ENCODE measurements around the gene STT3B.
"Not testable (repeated sequence)": the region's sequence is repeated elsewhere in the genome, so short reads cannot be mapped to it uniquely, and the experiment has no call there.

The STT3B gene

DNA sequence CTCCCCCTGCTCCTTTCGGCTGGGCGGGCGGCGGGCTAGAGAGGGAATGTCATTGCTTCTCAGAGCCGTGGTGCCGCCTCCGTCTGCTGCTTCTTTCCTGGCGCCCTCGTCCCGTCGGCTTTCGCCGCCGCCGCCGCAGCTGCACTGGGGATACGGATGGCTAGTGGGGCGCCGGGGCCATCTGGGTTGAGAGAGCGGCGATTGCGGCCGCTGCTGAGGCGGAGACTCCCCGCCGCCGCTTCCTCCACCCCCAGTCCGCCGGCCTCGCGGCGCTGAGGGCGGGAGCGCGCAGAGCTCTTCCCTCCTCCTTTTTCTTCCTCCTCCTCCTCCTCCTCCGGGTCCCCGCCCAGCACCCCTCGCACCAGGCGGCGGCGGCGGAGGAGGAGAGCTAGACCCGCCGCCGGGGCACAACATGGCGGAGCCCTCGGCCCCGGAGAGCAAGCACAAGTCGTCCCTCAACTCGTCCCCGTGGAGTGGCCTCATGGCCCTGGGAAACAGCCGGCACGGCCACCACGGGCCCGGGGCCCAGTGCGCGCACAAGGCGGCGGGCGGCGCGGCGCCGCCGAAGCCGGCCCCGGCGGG is at the start of gene STT3B:
Gene STT3B, plus strand, starts transcription at position 339 of the 582 bp plus-strand sequence. Its CDS starts 74 bp downstream, at position 413.
- DNase-seq (ENCODE audit: low read depth) = peak; percentile 83

DNA sequence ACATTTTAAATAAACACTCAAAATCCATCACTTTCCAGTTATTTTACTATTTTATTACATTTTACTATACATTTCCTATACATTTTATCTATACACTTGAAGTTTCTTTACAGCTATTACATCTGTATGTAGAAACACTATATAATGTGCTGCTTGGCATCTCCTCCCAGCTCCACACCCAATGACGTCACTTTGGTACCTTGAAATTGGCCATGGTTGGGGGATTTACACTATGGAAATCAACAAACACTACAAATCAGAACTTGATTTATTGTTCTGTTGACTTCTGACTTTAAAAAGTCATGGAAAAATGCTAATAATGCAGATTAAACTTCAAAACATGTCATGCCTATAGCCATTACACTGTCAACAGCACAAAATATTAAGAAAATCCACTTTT is 48.9 kb upstream of the STT3B start:
- DNase-seq (ENCODE audit: low read depth) = no peak

DNA sequence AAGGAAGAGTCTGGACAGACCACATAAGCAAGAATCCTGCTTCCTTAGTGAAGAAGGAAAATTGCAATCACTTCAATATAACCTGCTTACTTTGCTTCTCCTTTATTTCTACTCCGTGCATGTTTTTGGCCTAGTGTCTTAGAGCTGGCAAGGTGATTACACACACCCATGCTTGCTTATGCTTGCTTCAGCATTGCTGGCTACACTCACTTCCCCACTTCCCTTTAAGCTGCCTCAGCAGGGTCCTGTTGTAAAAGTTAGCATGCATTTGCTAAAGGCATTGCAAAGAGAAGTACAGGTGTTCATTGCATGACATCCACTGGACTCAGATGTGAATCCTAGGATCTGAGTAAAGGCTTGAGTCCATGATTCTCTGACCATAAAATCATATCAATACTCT is 47.5 kb upstream of the STT3B start:
- DNase-seq (ENCODE audit: low read depth) = no peak

DNA sequence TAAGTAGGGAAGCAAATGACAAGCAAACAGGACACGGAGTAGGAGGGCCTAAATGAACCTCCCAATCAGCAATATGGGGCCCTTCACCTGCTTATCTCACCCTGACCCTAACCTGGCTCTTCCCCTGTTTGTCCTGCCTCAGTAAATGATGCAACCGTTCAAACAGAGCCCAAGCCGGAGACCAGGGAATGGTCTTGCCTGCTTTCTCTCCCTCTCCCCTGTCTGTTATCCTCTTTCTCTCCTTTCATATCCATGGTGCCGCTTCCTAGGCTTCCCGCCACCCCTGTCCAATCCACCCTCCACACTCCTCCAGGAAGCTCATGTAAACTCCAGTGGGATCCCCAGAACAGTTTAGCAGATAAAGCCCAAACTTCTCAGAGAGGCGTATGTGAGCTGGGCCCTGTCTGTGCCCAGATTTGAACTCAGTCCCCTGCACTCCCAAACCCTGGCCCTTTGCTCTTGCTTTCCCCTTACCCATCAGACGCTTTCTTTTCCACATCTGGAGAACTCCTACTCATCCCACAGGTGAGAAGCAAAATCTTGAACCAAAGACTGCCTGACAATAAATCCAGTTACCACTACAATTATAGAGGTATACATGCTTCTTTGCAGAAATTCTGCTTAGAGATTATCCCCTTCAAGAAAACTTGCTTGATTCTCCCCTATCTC is 45.7 kb upstream of the STT3B start:
- DNase-seq (ENCODE audit: low read depth) = no peak

DNA sequence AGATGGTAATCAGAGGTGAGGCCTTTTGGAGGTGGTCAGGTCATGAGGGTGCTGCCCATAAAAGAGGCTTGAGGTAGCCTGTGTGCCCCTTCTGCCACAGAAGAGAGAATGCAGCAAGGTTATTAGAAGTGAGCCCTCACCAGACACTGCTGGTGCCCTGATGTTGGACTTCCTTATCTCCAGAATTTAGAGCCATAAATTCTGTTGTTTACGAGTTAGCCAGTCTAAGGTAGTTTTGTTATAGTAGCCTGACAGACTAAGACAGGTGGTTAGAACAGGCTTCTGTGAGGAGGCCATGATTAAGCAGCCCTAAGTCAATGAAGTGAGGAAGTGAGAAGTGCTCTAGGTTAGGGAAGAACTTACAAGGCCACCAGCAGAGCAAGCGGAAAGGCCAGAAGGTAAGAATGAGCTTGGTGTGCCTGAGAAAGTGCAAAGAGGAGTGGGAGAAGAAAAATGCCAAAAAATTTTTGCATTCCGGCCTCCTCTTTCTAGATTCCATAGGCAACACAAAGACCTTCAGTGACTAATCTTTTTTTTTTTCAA is 44.2 kb upstream of the STT3B start:
- DNase-seq (ENCODE audit: low read depth) = no peak

DNA sequence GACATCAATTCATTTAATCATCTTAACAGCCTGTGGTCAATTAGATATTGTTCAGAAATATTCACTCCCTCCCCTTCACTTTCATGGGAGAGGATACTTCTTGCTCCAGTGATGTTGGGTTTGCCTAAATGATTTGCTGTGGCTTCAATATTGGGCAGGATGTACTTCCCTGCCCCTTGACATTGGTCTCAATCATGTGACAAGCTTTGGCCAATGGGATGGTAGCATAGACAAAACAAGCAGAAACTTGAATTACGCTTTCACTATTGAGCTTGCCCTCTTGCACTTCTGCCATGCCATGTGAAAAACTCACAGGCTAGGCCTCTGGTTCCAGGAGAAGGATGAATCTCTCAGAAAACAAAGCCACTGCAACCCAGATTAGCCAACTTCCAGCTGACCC is 42.2 kb upstream of the STT3B start:
- DNase-seq (ENCODE audit: low read depth) = no peak

DNA sequence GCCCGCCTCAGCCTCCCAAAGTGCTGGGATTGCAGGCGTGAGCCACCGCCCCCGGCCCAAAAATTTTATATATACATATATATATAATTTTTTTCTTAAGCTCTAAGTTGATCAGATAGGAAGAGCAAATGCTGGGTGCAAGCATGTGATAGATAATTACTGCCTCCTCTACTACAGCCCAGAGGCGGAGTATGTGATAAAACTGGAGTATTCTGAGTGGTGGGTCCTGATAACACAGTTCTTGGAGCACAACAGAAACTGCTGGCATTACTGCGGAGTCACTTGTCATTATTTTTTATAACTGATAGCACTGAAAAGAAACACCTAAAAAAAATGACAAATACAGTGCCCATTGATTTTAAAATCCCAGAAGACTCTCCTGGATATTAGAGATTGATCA is 41.1 kb upstream of the STT3B start:
- DNase-seq (ENCODE audit: low read depth) = no peak

DNA sequence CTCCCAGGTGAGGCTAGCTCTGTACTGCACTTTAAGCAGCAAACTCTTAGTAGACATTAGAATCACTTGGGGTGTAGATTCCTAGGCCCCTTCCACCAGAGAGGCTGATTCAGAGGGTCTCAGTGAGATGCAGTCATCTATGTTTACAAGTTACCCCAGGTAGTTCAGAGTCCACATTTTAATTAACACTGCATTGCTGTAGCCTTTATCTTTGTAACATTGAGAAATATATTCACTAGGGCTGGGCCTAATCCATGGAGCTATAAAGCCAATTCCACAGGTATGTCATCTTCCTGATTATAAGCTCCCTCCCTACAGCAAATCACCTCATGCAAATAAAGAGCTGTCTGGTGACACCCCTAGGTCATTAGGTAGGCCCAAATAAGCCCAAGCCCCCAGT is 39.6 kb upstream of the STT3B start:
- no peak for DNase-seq (ENCODE audit: low read depth)

DNA sequence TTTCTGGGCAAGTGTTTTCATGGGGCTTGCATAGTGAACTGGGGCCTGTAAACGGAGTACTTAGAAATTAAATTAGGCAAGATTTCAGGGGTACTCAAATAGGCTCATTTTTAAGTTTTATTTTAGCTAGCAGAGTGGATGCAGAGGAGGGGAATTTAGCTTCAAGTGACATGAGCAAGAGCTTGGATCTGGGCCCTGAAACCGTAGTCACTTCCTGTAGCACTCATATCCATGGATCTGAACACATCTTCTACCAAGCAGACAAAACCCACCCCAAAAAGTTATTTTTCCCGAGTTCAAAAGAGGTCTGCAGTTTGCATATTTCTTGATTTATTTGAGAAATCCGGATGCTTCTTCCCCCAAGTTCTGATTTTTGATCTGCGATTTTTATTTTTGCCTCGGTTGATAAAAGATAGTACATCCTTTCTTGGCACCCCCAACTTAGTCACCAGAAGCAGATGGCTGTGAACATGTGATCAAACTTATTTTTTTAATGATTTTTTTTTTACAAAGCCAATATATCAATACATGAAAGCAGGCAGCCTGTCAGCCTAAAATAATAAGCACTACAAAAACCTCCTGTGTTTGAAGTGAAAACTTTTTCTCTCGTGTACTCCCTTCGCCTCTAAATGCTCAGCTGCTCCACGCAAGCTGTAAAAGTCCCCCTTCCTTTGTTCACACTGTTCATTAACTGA is 36.6 kb upstream of the STT3B start:
- no peak for DNase-seq (ENCODE audit: low read depth)

DNA sequence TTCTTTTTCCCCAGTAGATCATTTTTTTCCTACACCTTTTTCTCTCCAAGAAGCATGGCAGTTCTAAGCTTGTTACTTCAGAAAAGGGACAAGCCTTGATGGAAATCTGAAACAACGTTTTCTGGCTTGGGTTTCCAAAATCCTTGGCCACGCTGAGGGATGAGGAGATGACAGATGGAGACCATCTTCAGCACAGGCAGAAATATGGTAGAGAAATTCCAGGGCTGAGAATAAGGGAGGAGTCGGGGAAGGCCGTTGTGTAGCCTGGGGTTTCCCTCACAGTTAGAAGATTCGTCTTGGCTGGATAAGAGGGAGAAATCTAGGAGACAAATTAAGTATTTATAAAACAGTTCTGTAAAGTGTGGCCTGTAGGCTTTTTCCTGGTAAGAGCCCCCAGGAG is 33.9 kb upstream of the STT3B start:
- no peak for DNase-seq (ENCODE audit: low read depth)

DNA sequence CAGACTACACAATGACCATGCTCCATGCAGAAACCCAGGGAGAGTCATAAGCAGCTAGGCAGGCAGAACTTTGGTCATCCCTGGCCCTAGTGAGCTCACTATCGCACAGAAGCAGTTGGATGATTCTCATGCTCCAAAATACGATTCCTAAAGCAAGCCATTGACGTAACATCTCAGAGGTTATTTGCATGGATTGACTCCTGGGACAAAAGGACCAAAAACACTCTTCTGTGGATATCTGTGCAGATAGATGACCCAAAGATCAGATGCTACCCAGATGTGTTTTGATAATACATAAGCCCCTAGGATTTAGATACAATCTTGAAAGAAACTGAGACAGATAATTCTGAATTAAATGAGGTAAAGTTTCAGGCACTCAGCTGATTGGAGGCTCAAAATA is 33.4 kb upstream of the STT3B start:
- no peak for DNase-seq (ENCODE audit: low read depth)

DNA sequence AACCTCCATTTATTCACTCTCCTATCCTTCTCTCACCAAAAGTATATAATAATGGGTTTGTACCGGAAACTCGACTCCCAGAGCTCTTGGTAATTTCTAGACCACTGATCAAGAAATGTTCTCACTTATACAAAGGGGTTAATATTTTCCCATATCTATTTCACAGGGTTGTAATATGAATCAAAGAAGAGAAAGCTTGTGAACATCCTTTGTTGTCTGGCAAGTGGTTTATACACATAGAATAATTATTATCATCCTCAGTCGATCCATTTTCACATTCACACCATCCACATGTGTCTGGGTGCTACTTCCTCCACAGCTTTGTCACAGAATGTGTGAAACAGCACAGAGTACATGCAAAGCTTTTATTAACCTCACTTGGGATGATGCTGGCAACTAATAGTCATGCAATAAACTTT is 29.9 kb upstream of the STT3B start:
- no peak for DNase-seq (ENCODE audit: low read depth)

DNA sequence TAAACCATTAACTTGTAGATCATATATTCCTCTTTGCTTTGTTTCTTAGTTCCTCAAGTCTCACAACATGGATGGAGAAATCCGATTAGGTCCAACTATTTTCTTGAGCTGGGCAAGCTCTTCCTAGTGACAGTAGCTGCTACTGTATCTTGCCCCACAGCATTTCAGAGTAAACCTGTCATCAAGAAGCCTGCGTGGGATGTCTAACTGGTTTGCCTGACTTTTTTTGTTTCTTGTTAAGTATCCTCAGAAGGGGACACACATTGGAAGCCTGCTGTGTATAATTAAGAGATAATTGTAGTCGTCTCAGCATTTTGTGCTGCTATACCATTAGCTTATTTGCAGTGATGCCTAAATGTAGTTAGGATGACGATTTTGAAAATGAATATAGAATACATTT is 29.3 kb upstream of the STT3B start:
- no peak for DNase-seq (ENCODE audit: low read depth)

DNA sequence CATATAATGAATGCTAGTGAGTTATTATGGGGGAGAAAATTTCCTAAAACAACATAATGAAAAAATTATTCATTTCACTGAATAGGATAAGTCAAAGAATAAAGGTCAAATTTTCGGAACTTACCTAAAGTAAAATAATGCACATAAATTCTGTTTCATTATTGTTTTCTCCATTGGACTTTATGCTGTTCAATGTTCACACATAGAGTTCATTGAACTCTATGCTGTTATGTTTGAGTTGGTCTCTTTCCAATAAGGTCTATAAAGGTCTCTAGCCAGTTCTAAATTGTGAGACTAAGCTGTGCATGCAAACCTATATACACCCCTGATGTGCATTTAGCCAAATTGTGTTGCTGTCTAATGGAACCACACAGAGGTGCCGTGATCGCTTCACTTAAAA is 28.5 kb upstream of the STT3B start:
- no peak for DNase-seq (ENCODE audit: low read depth)

DNA sequence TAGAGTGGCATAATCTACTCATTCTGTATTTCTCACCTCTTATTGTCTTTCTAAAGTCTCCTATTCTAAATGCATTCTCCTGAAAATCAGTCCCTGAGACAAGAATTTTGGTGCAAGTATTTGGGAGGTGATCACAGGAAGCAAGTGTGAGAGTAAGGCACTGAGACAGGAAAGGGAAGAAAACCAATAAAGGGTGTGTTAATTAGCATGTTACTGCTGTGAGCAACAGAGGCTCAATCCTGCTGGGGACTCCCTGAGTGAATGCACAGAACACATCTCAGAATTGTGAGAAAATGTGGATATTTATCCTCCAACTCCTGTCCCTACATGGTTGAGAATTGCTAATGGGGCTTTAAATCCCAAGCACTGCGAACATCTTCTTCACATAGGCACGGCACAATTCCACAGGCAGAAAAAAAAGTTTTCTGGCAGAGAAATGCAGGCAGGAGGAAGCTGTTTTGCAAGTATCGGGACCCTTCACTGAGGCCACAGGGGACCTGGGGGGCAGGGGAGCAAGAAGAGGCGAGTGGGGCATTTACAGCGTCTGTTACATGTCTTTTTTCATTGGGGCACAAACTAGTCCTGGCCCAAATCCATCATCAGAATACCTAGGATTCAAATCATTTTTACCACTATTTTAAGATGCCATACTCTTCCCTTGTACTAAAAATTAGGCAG is 27.2 kb upstream of the STT3B start:
- DNase-seq (ENCODE audit: low read depth) = no peak

DNA sequence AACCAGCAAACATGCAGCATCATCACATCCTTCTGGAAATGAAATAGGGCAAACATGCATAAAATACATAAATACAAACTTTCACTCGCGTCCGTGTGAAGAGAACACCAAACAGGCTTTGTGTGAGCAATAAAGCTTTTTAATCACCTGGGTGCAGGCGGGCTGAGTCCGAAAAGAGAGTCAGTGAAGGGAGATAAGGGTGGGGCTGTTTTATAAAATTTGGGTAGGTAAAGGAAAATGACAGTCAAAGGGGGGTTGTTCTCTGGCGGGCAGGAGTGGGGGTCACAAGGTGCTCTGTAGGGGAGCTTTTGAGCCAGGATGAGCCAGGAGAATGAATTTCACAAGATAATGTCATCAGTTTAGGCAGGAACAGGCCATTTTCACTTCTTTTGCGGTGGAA is 26.2 kb upstream of the STT3B start:
- DNase-seq (ENCODE audit: low read depth) = not testable (repeated sequence)

DNA sequence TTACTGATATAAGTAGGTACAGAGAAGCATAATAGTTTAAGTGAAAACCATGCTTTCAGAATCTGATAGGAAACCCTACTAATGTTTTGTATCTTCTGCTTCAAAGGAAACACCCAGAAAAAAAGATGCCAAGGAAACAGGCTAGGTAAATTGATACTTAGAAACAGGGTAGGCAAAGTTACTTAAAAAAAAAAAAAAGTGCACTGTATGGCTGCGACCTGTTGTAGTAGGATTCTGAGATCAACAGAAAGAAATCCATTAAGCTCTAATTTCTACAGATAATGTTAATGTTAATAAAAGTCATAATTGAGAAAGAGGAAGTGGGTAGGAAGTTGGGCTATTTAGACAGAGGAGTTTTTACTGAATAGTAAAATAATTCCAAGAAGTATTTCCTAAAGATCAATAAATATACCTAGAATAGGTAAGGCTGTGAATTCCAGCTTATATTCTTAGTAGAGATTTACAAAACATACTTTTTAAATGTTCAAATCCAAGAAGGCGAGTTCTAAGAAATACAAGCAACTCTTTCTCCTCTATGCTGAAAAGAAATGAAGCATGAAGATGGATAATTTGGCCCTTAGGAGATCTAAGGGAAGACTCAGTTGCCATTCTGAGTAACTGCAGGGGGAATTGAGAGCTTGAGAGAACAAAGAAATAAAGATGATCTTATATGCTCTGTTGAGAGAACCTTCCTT is 24.1 kb upstream of the STT3B start:
- no peak for DNase-seq (ENCODE audit: low read depth)

DNA sequence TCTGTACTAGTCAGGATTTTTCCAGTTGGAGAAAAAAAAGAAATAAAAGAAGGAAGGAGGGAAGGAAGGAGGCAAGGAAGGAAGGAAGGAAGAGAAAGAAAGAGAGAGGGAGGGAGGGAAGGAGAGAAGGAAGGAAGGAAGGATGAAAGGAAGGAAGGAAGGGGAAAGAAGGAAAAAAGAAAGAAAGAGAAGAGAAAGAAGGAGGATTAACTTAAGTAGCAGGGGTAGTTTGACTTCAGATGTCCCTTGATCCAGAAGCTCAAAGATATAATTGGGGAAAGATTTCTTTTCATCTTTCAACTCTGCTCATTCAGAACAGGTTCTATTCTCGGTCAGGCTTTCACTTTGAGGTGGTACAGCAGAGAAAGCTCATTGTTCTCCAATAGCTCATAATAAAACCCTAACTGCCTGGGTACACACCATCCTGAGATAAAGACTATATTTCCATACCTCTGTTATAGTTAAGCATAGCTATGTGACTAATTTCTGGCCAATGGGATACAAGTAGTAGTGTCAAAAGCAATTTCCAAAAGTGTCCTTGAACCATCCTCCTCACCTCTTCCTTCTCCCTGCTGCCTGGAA is 23.5 kb upstream of the STT3B start:
- no peak for DNase-seq (ENCODE audit: low read depth)

DNA sequence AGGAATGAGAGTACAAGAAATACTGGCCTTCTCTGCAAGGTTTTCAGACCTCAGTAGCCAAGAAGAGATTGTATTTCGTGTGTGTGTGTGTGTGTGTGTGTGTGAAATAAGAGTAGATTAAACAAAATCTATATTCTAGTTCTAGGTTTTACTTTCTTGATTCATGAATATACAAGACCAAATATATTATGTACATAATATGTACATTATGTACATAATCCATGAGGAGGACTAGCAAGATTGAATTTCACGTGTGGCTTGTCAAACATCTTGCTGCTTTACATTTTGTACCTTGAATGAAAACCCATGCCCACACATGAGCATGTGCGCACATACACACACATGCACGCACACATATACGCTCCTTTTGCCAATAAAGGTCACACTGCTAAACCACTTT is 18.2 kb upstream of the STT3B start:
- DNase-seq (ENCODE audit: low read depth) = no peak

DNA sequence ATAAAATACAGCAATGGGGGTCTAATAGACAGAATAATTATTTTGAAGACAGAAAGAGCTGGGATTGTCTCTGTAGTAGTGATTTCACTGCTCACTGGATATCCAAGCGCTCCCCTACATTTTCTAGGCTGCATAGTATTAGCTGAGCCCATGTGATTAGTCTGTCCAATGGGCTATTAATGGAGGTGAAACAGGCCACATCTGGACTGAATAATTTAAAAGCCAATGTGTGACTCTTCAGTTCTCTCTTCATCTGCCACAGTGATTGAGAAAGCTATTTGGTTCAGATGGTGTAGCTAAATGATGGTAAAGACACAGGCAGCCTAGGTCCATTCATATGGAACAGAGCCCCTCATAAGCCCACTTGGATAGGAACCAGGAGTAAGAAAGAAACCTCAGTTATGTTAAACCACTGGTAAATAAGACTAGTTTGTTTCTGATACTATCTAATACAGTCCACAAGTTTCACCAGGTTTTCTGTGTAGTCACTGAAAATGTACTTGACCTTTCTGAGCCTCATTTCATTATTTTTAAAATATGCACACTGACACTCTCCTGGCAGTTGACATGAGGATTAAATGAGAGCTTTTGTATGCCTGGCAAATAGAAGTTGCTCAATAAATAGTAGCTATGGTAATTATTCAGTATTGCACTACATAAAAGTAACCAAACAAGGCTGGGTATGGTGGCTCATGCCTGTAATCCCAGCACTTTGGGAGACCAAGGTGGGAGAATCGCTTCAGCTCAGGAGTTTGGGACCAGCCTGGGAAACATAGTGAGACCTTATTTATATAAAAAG is 17.0 kb upstream of the STT3B start:
- no peak for DNase-seq (ENCODE audit: low read depth)

DNA sequence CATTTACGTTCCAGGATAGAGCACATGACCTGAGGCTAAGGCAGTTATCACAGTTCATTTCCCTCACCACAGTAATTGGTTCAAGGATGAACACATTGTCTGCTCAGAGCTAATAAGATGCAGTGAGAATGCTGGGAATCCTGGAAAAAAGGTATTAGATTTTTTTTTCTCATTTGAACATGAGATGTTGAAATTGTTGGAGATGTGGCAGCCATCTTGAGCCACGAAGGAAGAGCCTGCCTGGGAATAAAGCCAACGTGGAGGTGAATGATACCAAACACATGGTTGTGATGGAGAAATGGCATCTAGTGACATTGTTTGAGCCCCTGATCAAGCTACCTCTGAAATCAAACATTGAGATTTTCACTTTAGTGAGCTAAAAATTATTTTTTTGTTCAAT is 16.0 kb upstream of the STT3B start:
- DNase-seq (ENCODE audit: low read depth) = no peak
